CD4-positive, alpha-beta T cell treated with Interleukin-4 for 1 hour (primary cell): ENCODE results near the gene HACD4.
A peak's percentile ranks its signal among the peaks of the same experiment; 100 is the strongest.

Experiments
- DNase-seq, 2 donors: peaks; one replicate each; pipeline ENCODE4 v3.0.0-alpha.2; 2020 to 2022

Gene HACD4, protein sequence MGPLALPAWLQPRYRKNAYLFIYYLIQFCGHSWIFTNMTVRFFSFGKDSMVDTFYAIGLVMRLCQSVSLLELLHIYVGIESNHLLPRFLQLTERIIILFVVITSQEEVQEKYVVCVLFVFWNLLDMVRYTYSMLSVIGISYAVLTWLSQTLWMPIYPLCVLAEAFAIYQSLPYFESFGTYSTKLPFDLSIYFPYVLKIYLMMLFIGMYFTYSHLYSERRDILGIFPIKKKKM

GRCh38 chr9:21031091-21031807, at the start of gene HACD4:
Gene HACD4, minus strand, starts transcription at chr9:21031640. Its CDS starts 50 bp downstream, at chr9:21031590.
- peak; percentile 67 to 72 for DNase-seq

DNA sequence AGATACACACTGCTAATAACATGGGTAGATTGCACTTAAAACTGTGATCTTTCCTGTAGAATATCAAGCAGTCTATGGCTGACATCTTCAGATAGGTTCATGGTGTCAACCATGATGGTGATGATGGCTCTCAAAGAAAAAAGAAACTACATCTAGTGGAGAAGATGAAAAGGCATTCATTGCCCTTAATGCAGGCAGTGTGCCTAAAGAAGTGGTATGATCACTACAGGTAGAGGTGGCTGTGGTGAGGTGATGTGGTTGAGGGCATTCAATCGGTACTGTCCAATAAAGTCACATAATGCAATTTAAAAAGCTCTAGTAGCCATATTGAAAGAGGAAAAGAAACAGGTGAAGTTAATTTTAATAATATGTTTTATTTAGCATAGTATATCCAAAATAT, 49.4 kb upstream of the HACD4 start:
- no peak for DNase-seq

GRCh38 chr9:21078702-21079101, 47.3 kb upstream of the HACD4 start:
- peak in 1 of 2 donors; percentile 33 for DNase-seq

- DNase-seq, result no peak
Observed at GRCh38 chr9:21077781-21078180, 46.3 kb upstream of the HACD4 start, which contains the start of gene IFNB1. Gene IFNB1, minus strand, starts transcription at chr9:21077942. Its CDS starts 73 bp downstream, at chr9:21077869.

DNA sequence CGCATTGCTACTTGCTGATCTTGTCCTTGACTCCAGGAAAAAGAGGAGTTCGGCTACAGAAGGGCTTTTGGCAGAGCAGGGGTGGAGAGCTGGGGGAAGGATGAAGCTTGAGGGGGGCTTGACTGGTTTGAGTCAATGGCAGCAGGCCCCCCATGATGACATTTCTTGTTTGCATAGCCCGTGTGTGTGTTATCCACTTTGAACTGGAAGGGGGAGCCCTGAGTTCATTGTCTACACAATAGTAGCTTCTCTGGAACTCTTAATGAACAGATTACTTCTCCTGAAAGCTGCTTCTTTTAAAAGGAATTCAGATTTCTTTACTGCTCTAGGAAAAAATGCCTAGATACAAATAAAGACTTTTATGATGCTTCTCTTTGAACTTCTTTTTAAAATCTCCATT, 44.0 kb upstream of the HACD4 start:
- no peak for DNase-seq

DNA sequence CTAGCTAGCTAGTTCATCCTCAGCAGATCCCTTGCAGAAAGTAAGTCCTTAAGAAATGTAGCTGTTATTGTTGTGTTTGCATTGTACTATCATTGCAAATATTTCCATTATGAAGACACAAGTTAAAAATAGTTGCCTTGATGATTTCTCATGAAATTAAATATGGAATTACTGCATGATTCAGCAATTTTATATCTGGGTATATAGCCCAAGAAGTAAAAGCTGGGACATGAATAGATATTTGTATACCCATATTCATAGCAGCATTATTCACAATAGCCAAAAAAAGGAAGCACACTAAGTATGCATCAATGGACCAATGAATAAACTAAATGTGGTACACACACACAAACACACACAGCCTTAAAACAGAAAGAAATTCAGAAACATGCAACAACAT, 39.5 kb upstream of the HACD4 start:
- DNase-seq, result no peak

- DNase-seq, result no peak
Observed at GRCh38 chr9:21070171-21070571, 38.7 kb upstream of the HACD4 start.

- DNase-seq, result peak in 1 of 2 donors; percentile 8
Observed at GRCh38 chr9:21060919-21061561, 29.6 kb upstream of the HACD4 start.

DNA sequence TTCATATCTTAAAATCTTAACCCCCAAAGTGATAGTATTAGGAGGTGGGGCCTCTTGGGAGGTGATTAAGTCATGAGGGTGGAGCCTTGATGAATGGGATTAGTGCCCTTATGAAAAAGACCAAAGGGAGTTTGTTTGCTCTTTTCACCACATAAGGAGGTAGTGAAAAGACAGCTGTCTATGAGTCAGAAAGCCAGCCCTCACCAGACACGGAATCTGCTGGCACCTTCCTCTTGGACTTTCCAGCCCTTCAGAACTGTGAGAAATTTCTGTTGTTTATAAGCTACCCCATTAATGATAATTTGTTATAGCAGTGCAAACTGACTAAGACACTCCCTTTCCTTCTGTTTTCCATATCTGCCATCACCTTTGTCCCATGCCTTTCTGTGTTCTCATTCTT, 25.5 kb upstream of the HACD4 start:
- no peak for DNase-seq

GRCh38 chr9:21053851-21054250, 22.4 kb upstream of the HACD4 start:
- no peak for DNase-seq

GRCh38 chr9:21047281-21047691, 15.8 kb upstream of the HACD4 start:
- no peak for DNase-seq

- no peak for DNase-seq
Observed at GRCh38 chr9:21043841-21044240, 12.4 kb upstream of the HACD4 start.

DNA sequence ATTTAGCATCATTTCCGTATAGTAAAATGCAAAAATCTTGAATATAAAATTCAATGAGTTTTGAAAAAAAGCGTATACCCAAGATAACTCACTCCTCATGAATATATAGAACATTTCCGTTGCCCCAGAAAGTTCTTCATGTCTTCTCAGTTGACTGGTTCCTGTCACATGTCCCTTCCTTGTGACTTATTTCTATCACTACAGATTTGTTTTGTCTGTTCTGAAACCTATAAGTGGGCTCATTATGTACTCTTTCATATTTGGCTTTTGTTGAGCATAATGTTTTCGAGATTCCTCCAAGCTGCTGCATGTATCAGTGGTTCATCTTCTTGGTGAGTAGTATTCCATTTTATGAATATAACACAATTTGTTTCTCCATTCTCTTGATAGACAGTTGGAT, 11.0 kb upstream of the HACD4 start:
- no peak for DNase-seq

DNA sequence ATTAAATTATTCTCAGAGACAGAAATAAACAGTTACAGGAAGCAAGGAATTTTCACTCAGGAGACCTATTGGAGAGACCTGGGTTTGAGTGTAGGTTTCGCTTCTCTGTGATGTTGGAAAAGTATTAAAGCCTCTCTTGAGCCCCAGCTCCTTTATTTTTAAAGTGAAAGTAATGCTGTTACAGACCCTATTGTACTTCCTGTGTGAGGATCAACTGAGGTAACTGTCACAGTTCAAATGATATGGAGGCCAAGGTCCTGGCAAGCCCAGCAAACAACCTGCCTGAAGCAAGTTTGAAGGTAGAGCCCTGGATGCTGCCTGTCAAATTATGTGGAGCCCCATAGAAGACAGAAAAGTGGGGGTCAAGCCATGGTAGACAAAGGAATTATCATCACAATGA, 7.9 kb upstream of the HACD4 start:
- DNase-seq, result peak in 1 of 2 donors; percentile 13

- DNase-seq, result no peak
Observed at GRCh38 chr9:21037278-21037677, 5.8 kb upstream of the HACD4 start.

GRCh38 chr9:21031808-21032183, 356 bp upstream of the HACD4 start:
- no peak for DNase-seq

DNA sequence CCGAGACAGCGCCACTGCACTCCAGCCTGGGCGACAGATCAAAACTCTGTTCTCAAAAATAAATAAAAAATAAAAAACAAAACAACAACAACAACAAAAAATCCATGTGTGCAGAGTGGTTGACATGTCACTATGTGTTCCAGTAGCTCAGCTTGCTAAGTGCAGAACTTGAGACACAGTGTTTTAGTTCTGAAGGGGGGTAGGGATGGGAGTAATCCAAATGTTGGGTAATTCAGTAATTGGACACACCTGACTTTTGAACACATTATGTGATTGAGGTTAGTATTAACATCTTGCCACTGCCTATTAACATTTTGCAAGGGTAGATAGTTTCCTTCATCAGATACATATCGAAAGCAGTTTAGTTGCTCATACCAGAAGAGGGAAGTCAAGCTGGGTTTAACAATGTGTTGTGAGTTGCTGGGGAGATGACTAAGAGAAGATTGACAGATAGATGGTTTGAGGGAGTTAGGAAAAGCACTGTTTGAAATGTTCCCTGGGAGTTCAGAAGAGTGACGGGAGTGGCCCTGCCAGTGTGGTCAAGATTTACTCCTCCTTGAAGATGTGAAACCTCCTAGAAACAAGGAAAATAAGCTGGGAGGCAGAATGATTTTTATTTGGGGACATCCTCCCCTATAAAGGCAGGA, 928 bp downstream of the HACD4 start:
- DNase-seq, result peak in 1 of 2 donors; percentile 53

DNA sequence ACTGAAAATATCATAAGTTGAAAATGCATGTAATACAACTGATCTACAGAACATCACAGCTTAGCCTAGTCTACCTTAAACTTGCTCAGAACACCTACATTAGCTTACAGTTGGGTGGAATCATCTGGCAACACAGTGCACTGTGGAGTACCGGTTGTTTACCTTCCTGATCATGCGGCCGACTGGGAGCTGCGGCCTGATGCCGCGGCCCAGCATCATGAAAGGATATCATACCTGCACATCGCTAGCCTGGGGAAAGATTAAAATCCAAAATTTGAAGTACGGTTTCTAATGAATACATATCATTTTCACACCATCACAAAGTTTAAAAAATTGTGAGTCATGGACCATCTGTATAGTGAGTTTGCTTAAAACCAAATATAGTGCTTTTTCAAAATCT, 1.8 kb downstream of the HACD4 start:
- DNase-seq, result no peak

DNA sequence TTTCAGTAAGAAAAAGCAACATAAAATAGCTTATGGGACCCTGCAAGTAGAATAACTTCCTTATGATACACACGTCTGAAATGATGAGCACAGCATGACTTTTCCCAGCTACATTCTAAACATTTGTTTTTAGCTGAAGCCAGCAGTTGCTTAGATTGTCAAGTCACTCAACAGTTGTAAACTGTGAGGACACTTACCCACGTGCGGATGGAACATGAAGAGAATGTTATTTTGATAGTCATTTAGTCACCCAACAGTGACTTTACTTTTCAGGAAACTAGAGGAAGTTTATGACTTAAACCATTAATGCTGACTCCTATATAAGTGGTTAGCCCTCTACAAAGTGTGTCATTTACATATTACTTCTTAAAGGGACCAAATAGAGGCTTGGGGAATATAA, 3.0 kb downstream of the HACD4 start:
- DNase-seq, result no peak

GRCh38 chr9:21027295-21027694, 4.1 kb downstream of the HACD4 start:
- no peak for DNase-seq

DNA sequence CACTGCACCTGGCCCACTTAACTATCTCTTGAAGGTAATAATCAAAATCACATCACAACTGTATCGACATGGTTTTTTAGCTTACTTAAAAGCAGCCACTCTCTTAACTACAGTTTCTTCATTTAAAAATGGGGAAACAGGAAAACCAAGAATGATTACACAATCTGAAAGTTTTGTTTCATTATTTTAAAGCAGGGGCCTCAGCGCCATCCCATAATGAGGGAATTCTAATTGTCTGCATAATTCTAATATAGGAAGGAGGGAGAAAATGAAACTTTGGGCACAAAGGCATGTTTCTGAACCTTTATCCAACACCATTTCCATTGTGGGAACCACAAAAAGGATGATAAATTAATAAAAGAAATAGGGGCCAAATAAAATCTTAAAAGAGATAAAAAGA, 7.6 kb downstream of the HACD4 start:
- DNase-seq, result no peak

- DNase-seq, result no peak
Observed at GRCh38 chr9:21018177-21018576, 13.3 kb downstream of the HACD4 start.

DNA sequence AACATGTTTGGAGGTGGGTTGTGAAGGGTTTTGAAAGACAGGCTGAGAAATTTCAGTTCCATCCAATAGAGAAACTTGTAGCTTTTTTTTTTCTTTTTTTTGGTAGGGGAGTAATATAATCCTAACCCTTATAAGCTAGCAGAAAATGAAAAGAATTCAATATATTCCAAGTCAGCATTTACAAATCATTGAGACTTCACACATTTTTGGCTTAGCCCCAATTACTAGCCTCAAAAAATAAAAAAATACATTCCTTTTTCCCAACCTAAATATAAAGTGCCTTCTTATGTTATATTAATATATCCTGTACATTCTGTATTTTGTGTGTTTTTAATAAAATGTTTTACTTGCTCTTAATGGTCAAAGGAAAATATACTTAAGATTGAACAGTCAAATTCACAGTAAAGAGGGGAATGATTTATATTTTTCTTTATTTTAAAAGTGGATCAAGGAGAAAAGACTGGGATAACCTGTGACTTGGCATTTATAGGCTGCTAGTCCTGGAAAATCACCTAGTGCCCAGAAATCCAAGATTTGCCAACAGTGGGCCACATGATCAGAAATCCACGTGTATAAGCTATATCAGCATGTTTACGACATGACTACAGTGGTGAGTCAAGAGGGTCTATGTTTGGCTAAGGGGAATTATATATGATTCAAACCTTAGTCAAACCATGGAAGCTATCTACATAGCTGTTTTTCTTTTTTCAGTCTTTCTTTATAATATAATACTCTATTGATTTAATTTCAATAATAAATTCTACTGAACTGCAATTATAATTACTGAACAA, 14.5 kb downstream of the HACD4 start:
- no peak for DNase-seq
